K562 (cell line): ENCODE measurements around the gene SPRN. TPM values are rescaled to one million over a fixed set of nuclear protein-coding genes. Genes with fewer than 3 reads are reported as not detected.

Experiments used
- ATAC-seq: fragments of 200-7000 bp; cut with Tn5 transposase; 3 replicates; pipeline ENCODE4 v1.9.1; 2020; ENCODE audit warnings: moderate library complexity
- BruUV-seq: library from RNA; stranded (reverse); fragments of 400-500 nt; replicated peaks from 2 replicates; lab custom pipeline; 2021; lab: Mats Ljungman, UMichigan
- CTCF ChIA-PET: fragments of 300-600 bp; formaldehyde crosslinking; extraction: SDS; loops from one replicate; lab custom pipeline; 2021; ENCODE audit warnings: low intra/inter-chr PET ratio; lab: Yijun Ruan, JAX
- POLR2A ChIA-PET: fragments of 300-600, 350-650 bp; sonication (Branson Sonifier 250); formaldehyde crosslinking; extraction: SDS; loops from one replicate; lab custom pipeline; 2021; ENCODE audit warnings: antibody characterized with exemption, inconsistent platforms; lab: Yijun Ruan, JAX
- DNase-seq, 4 experiments: peaks; one replicate each; pipeline versions ENCODE4 v3.0.0 to v3.0.0-alpha.2; 2011 to 2018; ENCODE audit warnings: low spot score in 3 of 4, mixed read lengths in 3 of 4; ENCODE audit errors: extremely low read depth in 1 of 4
- FAIRE-seq: peaks from 2 replicates; lab custom pipeline; 2011; peaks lifted over from hg19 to GRCh38; lab: Jason Lieb, UNC
- H2AFZ ChIP-seq: 2 replicates; pipeline ENCODE4 v1.6.0; 2011; ENCODE audit warnings: low read depth, low read length, control low read depth, inconsistent platforms
- H3K27ac ChIP-seq: fragments of 200-600 bp; 3 replicates; pipeline ENCODE4 v1.8.0; 2011; ENCODE audit warnings: low read depth, mild to moderate bottlenecking, control low read depth, inconsistent platforms, low read length, moderate library complexity, mixed read lengths; ENCODE audit errors: extremely low read depth
- H3K27me3 ChIP-seq, 2 experiments: fragments of 300-600 bp in 1 of 2; 2 replicates in 1 of 2; 3 replicates in 1 of 2; pipeline versions ENCODE4 v1.6.0 to v1.8.0; 2011; ENCODE audit warnings: inconsistent platforms in 2 of 2, low read length in 2 of 2, mild to moderate bottlenecking in 1 of 2, mixed read lengths in 1 of 2, moderate library complexity in 1 of 2; ENCODE audit not compliant: control insufficient read depth in 2 of 2, insufficient read depth in 2 of 2
- H3K36me3 ChIP-seq: fragments of 300-600 bp; 3 replicates; pipeline ENCODE4 v1.8.0; 2011; ENCODE audit warnings: mild to moderate bottlenecking, low read length, inconsistent platforms; ENCODE audit not compliant: control insufficient read depth, insufficient read depth
- H3K4me1 ChIP-seq, 2 experiments: fragments of 200-600 bp in 1 of 2; replicated peaks in 1 of 2; 2 replicates in 1 of 2; 3 replicates in 1 of 2; pipeline versions ENCODE4 v1.5.1 to v1.8.0; 2011; ENCODE audit warnings: inconsistent platforms in 2 of 2, low read length in 2 of 2, mild to moderate bottlenecking in 1 of 2, mixed read lengths in 1 of 2, moderate library complexity in 1 of 2; ENCODE audit not compliant: control insufficient read depth in 2 of 2, insufficient read depth in 2 of 2
- H3K4me2 ChIP-seq: 2 replicates; pipeline ENCODE4 v1.6.1; 2011; ENCODE audit warnings: low read length, control low read depth, inconsistent platforms, mixed read lengths; ENCODE audit not compliant: insufficient read depth
- H3K4me3 ChIP-seq: fragments of 200-600 bp; sonication (generic), shearing (Covaris generic); 2 replicates; pipeline ENCODE4 v1.5.1; 2016; ENCODE audit warnings: control low read depth, inconsistent platforms
- H3K79me2 ChIP-seq: fragments of 200-600 bp; 3 replicates; pipeline ENCODE4 v1.8.0; 2011; ENCODE audit warnings: low read length, inconsistent platforms; ENCODE audit not compliant: control insufficient read depth, insufficient read depth
- H3K9ac ChIP-seq, 2 experiments: 2 replicates each; pipeline versions ENCODE4 v1.6.0 to v1.6.1; 2011; ENCODE audit warnings: low read depth in 2 of 2, low read length in 2 of 2, control low read depth in 1 of 2, inconsistent platforms in 1 of 2, mild to moderate bottlenecking in 1 of 2, mixed read lengths in 1 of 2; ENCODE audit not compliant: insufficient read depth in 1 of 2
- H3K9me1 ChIP-seq: one replicate; pipeline ENCODE4 v1.6.0; 2011; ENCODE audit warnings: inconsistent platforms, mild to moderate bottlenecking, low read length, moderate library complexity; ENCODE audit not compliant: control insufficient read depth, insufficient read depth
- H3K9me3 ChIP-seq: replicated peaks from 2 replicates; pipeline ENCODE4 v1.5.1; 2011; ENCODE audit warnings: low read depth, low read length, inconsistent platforms; ENCODE audit not compliant: control insufficient read depth, insufficient read depth
- H4K20me1 ChIP-seq: replicated peaks from 2 replicates; pipeline ENCODE4 v1.6.1; 2011; ENCODE audit warnings: low read length, inconsistent platforms, mixed read lengths; ENCODE audit not compliant: control insufficient read depth, insufficient read depth
- SIRT6 ChIP-seq: IDR thresholded peaks from one replicate; pipeline ENCODE4 v1.6.1; 2012; ENCODE audit warnings: low read depth, mild to moderate bottlenecking, control low read depth, inconsistent platforms, low read length, moderate library complexity
- XRCC4 ChIP-seq: IDR thresholded peaks from one replicate; pipeline ENCODE4 v1.6.1; 2011; ENCODE audit not compliant: insufficient read depth, insufficient read length; ENCODE audit errors: extremely low read depth
- ZMIZ1 ChIP-seq, 2 experiments: fragments of 150-350 bp in 1 of 2; IDR thresholded peaks; 2 replicates each; pipeline ENCODE4 v1.6.1; 2012 to 2016; ENCODE audit warnings: low read depth in 2 of 2, low read length in 2 of 2, mild to moderate bottlenecking in 1 of 2, moderate library complexity in 1 of 2
- WGBS: fragments of 100-300 bp; shearing (Covaris generic); methylation state at CpG from one replicate; pipeline ENCODE4 v1.1.6; 2016; ENCODE audit warnings: low coverage, mixed read lengths; ENCODE audit not compliant: insufficient coverage; ENCODE audit errors: missing lambda C conversion rate; 5-methylcytosine and 5-hydroxymethylcytosine counted together
- in situ Hi-C: fragments of 300-500 bp; cut with MboI; formaldehyde crosslinking; loops from 4 replicates; pipeline ENCODE4 v1.15.0; 2018; ENCODE audit warnings: inconsistent platforms, mixed read lengths
- intact Hi-C: fragments of 100-400 bp; cut with micrococcal nuclease; formaldehyde crosslinking; loops from 2 replicates; pipeline ENCODE4 v1.14.2; 2022
- polyA plus RNA-seq, 8 experiments: library from polyadenylated mRNA; depleted of rRNA in 4 of 8; stranded (reverse) in 5 of 8; unstranded in 3 of 8; fragments of >200 nt; fragmentation: Nextera tagmentation in 2 of 8; fragmentation: Illumina TruSeq in 1 of 8; extraction: Ambion mirVana in 2 of 8; extraction: Trizol in 1 of 8; gene quantifications; 2 replicates each; pipeline versions ENCODE4 v1.2.1 to v1.2.3, GENCODE V29; 2011 to 2014; ENCODE audit warnings: inconsistent platforms in 1 of 8, missing spikeins in 1 of 8
- total RNA-seq, 7 experiments: library from RNA; depleted of rRNA in 6 of 7; stranded (reverse); fragments of >200 nt in 6 of 7; fragmentation: Illumina TruSeq in 2 of 7; extraction: Trizol in 2 of 7; gene quantifications; 2 replicates each; pipeline versions ENCODE4 v1.2.1 to v1.2.3, GENCODE V29; 2011 to 2021; ENCODE audit warnings: low replicate concordance in 1 of 7

SPRN gene
- total and polyA plus RNA-seq, 9 of the 15 experiments (the other 6 are each of a cell fraction or from before 2014, with no cell fraction given) = 0.04 TPM; not detected in 8

- in situ Hi-C loops = no loop called here
- 15% methylated on average over 10 of the region's 10 CpGs for WGBS
- BruUV-seq = no TSS peak
- no peak for DNase-seq
- H4K20me1 ChIP-seq = no peaks in the 10 kb centered on the region
- peaks cover 0 to 21% of the 10 kb centered on the region in 2 experiments; a peak in 2 of 5 replicates for H3K27me3 ChIP-seq
- ATAC-seq = no peak
- no peak overlapping the region for H3K9ac ChIP-seq
- H3K79me2 ChIP-seq = no peaks in the 10 kb centered on the region
- H3K9me1 ChIP-seq = no peaks in the 10 kb centered on the region
- H3K9me3 ChIP-seq = no peaks in the 10 kb centered on the region
- ChIA-PET CTCF (no interaction called here), POLR2A (interaction anchor here (2.1 kb wide), 1 partner anchor 10 kb away, joined by 7 read pairs; the partner anchor contains the start of gene SCART1)
- H3K4me2 ChIP-seq = no peak overlapping the region
- TF ChIP-seq ZMIZ1 (IDR thresholded peaks at IDR 0.05; ENCODE audit: low read depth in 2 of 2, low read length in 2 of 2) = no peak
- TF ChIP-seq XRCC4 = no peak
- no peak for TF ChIP-seq SIRT6
- H3K4me1 ChIP-seq = peaks cover 0 to 10% of the 10 kb centered on the region in 2 experiments; a peak in 1 of 5 replicates
- intact Hi-C loops = no loop called here
- no peak overlapping the region for H3K27ac ChIP-seq
- H3K4me3 ChIP-seq = no peak overlapping the region
- FAIRE-seq = no peak
- no peak overlapping the region for H2AFZ ChIP-seq
- H3K36me3 ChIP-seq = no peaks in the 10 kb centered on the region
Observed at GRCh38 chr10:133462512-133463305, 38.3 kb upstream of the SPRN start.
